AG10803 (cell line): Measurements from ENCODE around the gene HSD17B14.
"Not testable (repeated sequence)": the region's sequence is repeated elsewhere in the genome, so short reads cannot be mapped to it uniquely, and the experiment has no call there.

Experiments
- DNase-seq: peaks from one replicate; pipeline ENCODE4 v3.0.0; 2010; ENCODE audit warnings: low read depth
- H3K4me3 ChIP-seq: 2 replicates; pipeline ENCODE4 v1.5.1; 2011; ENCODE audit warnings: mild to moderate bottlenecking, low read length, control low read depth
- TF ChIP-seq, protein P1 (sequence below): conservative IDR thresholded peaks from 2 replicates; pipeline ENCODE4 v1.5.1; 2011; ENCODE audit warnings: mild to moderate bottlenecking, low read length, control low read depth, inconsistent platforms

The HSD17B14 gene

DNA sequence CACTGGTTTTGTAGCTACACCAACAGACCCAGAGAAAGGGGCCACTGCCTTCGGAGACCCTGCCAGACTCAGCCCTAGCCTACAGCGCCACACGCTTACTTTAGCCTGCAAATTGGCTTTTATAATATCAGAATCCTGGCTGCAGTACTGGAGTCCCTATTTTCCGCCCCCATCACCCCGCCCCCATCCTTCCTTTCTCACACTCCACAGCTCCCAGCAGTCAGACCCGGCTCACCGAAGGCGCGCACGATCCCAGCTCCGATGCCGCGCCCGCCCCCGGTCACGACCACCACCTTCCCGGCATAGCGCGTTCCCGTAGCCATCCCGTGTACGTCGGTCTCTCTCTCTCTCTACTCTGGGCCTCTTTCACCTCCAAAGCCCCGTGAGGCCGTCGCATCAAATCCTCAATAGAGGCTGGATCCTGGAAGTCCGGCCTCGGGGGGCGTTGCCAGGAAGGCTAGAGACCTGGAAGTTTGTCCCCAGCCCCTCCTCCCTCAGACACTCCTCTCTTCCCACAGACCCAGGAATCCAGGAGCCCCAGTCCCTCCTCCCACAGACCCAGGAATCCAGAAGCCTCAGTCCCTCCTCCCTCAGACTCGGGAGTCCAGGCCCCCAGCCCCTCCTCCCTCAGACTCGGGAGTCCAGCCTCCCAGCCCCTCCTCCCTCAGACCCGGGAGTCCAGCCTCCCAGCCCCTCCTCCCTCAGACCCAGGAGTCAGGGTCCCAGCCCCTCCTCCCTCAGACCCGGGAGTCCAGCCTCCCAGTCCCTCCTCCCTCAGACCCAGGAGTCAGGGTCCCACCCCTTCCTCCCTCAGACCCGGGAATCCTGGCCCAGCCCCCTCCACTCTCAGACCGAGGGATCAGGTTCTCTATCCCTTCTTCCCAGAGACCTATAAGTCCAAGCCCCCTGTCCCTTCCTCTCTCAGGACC lies at the start of gene HSD17B14:
Gene HSD17B14, minus strand, starts transcription at position 403 of the 929 bp plus-strand sequence. Its CDS starts 80 bp downstream, at position 323.
- TF ChIP-seq, protein P1, sequence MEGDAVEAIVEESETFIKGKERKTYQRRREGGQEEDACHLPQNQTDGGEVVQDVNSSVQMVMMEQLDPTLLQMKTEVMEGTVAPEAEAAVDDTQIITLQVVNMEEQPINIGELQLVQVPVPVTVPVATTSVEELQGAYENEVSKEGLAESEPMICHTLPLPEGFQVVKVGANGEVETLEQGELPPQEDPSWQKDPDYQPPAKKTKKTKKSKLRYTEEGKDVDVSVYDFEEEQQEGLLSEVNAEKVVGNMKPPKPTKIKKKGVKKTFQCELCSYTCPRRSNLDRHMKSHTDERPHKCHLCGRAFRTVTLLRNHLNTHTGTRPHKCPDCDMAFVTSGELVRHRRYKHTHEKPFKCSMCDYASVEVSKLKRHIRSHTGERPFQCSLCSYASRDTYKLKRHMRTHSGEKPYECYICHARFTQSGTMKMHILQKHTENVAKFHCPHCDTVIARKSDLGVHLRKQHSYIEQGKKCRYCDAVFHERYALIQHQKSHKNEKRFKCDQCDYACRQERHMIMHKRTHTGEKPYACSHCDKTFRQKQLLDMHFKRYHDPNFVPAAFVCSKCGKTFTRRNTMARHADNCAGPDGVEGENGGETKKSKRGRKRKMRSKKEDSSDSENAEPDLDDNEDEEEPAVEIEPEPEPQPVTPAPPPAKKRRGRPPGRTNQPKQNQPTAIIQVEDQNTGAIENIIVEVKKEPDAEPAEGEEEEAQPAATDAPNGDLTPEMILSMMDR, result no peak
- peak within 1 kb of the TSS; percentile 57 for H3K4me3 ChIP-seq
- DNase-seq, result peak; percentile 43

DNA sequence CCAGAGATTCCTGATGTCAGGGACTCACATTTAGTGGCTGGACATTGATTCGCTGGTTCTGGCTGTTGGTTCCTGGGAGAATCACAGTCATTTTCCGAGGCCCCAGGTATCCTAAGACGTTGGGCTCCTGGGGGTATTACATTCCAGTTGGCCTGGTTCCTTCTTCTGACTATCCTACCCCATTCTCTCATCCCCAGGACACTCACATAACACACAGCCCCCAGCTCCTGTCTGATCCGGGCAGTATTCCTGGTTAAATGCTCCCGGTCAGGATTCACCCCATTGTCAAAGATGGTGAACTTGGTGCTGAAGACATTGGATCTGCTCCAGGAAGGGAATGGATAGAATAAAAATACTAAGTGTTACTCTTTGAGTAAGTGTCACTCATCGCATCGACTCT lies 47.4 kb upstream of the HSD17B14 start:
- TF ChIP-seq, protein P1, result no peak
- H3K4me3 ChIP-seq, result no peak overlapping the region
- DNase-seq, result no peak

DNA sequence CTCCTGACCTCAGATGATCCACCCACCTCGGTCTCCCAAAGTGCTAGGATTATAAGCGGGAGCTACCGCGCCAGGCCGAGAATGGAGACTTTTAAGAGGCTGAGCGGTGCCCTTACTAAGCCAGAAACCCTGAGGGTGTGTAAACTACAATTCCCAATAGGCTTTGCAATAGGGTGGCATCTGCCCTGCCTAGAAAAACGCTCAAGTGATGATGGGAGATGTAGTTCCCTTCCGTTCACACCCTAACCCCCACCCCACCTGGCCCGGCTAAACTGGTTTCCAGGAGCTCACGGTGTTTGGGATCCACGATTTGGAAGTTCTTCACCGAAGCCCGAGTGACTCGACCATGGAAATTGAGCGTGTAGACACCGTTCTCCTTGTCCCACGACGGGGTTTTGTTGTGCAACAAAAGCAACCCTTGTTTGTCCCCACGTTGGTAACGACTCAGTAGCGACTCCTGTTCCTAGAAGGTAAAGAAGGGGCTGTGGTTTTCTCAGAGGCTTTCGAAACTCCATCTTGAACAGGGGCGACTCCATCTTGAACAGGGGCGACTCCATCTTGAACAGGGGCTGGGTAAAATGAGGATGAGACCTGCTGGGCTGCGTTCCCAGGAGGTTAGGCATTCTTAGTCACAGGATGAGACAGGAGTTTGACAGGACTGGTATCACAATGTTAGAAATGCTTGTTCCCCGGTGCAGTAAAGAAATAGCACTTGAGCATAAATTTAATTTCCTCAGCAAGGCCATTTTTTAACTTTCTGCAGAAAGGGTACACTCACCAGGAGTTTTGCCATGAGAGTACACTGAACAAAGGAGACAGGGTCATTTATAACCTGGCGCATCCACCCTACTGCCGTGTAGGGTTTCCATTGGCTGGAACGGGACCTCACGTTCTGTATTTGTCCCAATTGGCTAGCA lies 45.7 kb upstream of the HSD17B14 start:
- H3K4me3 ChIP-seq, result no peak overlapping the region
- TF ChIP-seq, protein P1, result no peak
- no peak for DNase-seq

DNA sequence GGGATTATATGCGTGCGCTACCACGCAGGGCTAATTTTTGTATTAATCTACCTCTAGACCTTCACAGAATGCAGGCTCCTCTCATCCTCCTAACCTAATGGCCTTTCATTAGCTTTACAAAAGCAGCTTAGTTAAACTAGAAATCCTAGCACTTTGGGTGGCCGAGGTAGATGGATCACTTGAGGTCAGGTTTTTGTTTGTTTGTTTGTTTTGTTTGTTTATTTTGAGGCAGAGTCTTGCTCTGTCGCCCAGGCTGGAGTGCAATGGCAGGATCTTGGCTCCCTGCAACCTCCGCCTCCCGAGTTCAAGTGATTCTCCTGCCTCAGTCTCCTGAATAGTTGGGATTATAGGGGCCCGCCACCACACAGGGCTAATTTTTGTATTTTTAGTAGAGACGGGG lies 43.4 kb upstream of the HSD17B14 start:
- not testable (repeated sequence) for H3K4me3 ChIP-seq, DNase-seq

DNA sequence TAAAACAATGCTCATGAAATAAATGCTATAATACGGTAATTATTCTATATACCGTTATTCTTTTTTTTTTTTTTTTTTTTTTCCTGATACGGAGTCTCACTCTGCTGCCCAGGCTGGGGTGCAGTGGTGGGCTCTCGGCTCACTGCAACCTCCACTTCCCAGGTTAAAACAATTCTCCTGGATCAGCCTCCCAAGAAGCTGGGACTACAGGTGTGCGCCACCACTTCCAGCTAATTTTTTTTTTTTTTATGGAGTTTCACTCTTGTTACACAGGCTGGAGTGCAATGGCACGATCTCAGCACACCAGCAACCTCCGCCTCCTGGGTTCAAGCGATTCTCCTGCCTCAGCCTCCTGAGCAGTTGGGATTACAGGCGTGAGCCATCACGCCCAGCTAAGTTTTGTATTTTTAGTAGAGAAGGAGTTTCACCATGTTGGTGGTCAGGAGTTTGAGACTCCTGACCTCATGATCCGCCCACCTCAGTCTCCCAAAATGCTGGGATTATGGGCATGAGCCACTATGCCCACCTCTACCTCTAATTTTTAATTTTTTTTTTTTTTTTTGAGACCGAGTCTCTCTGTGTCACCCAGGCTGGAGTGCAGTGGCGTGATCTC lies 42.8 kb upstream of the HSD17B14 start:
- TF ChIP-seq, protein P1, result no peak
- no peak overlapping the region for H3K4me3 ChIP-seq
- DNase-seq, result no peak

DNA sequence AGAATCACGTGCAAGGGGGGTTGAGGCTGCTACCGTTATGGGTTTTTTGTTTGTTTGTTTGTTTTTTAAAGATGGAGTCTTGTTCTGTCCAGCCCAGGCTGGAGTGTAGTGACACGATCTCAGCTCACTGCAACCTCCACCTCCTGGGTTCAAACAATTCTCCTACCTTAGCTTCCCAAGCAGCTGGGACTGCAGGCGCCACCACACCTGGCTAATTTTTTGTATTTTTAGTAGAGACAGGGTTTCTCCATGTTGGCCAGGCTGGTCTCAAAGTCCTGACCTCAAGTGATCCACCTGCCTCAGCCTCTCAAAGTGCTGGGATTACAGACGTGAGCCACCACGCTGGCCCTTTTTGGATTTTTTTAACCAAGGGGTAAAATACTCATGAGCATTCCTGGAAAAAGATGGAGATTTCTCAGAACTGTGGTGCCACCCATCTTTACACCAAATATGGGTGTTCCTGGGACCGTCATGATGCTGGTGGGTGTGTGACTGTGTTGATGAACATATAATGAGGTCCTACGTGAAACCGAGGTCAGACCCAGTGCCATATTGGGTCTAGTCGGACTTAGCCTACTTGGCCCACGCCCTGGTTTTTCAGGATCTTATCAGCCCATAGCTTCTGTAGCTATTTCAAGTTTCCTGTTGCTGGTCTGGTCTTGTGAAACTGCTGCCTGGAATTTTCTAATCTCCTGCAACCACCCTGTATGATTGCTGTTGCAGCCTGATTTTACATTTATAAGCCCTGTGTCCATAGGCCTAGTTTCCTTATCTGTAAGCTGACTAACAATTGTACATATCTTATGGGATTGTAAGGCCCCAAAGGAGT lies 42.1 kb upstream of the HSD17B14 start:
- peak; percentile 36 for DNase-seq
- TF ChIP-seq, protein P1, result no peak
- H3K4me3 ChIP-seq, result no peak overlapping the region
